COR-L47 (cell line): ENCODE results near the gene AFG1L.
"Not testable (repeated sequence)": the region's sequence is repeated elsewhere in the genome, so short reads cannot be mapped to it uniquely, and the experiment has no call there.

Experiments used
- DNase-seq: peaks from one replicate; lab custom pipeline; 2025; lab: John Stamatoyannopoulos, UW

Gene AFG1L

DNA sequence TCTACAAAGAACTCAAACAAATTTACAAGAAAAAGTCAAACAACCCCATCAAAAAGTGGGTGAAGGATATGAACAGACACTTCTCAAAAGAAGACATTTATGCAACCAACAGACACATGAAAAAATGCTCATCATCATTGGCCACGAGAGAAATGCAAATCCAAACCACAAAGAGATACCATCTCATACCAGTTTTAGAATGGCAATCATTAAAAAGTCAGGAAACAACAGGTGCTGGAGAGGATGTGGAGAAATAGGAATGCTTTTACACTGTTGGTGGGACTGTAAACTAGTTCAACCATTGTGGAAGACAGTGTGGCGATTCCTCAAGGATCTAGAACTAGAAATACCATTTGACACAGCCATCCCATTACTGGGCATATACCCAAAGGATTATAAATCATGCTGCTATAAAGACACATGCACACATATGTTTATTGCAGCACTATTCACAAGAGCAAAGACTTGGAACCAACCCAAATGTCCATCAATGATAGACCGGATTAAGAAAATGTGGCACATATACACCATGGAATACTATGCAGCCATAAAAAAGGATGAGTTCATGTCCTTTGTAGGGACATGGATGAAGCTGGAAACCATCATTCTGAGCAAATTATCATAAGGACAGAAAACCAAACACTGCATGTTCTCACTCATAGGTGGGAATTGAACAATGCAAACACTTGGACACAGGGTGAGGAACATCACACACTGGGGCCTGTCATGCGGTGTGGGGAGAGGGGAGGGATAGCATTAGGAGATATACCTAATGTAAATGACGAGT is 121.4 kb downstream of the AFG1L start:
- DNase-seq, result not testable (repeated sequence)

DNA sequence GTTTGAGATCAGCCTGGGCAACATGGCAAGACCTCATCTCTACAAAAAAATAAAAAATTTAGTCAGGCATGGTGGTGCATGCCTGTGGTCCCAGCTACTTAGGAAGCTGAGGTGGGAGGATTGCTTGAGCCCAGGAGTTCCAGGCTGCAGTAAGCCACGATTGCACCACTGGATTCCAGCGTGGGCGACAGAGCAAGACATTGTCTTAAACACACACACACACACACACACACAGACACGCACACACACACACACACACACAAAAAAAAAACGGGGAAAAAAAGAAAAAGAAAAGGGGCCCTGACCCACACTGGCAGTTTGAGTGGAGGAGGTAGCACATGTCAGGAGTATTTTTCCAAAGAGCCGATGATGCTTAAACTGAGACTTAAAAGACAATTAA is 122.2 kb downstream of the AFG1L start:
- DNase-seq, result no peak

- no peak for DNase-seq
These were observed 124.6 kb downstream of the AFG1L start for GRCh38 chr6:108419474-108419873.

DNA sequence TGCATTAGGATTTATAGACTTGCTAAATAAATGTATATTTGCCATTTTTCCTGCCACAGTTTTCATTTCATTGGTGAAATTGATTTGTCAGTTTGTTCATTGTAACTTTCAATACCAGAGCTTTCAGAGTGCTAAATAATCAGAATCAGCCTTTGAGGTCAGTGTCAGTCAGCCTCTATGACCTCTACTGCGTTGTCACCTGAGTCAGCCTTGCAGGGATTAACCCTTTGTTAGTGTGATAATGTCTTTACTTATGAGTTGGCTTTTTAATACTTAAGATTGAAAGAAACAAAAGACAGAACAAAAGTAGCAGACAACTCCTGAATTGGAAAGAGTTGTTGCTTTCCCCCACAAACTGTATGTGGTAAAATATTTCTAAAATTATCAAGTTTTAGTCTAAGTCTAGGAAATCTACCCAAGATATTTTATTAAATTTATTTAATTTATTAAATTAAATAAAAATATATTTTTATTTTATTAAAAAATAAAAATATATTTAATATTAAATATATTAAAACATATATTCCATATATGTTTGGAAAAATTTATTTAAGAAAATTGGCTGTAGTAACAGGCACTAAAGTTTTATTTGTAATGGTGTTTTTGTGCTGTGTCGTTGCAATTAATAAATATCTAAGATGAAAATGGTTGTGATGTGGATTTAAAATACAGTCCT is 125.2 kb downstream of the AFG1L start:
- no peak for DNase-seq

- DNase-seq, result no peak
These were observed 126.5 kb downstream of the AFG1L start for GRCh38 chr6:108421366-108421765.

DNA sequence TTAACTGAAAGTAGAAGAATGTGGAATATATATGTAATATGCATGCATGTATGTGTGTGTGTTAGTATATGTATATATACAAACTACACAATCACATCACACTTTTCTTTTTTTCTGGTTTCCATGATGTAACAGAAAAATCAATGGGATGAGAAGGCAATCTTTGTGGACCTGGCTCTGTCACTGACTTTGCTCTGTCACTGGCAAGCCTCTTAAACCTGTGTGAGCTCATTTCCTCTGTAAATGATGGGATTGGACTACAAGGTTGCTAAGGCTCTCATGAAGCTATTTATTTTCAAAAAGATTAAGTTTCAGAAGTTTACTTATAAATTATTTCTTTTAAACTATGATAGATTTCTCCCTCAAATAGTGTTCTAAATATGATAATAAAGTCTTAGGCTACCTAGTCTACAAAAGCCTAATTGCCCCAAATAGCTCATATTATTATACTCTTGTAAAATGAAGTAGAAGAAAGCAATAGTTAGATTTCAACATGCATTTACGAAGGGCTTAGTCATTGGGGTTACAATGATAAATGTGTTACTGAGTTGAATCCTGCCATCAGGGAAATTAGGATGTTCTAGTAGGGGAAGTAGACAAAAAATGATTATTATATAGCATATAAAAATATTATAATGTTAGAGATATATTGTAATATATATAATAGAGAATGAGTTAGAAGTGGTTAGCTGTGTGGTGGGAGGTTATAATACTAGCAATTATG is 129.3 kb downstream of the AFG1L start:
- DNase-seq, result no peak

DNA sequence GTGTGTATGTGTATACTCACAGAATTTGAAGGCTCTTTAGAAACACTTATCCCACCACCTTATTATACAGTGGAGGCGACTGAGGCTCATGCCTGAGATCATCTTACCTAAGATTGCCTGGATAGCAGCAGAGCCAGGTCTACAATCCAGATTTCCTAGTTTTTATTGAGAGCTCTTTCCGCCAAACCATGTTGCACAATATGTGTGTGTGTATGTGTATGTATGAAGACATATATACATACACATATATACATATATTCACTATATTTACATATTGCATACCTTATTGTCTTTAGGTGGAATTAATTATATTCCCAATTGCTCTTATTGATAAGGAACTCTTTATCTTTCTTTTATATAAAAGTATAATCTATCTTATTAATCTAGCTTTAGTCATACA is 130.6 kb downstream of the AFG1L start:
- no peak for DNase-seq

DNA sequence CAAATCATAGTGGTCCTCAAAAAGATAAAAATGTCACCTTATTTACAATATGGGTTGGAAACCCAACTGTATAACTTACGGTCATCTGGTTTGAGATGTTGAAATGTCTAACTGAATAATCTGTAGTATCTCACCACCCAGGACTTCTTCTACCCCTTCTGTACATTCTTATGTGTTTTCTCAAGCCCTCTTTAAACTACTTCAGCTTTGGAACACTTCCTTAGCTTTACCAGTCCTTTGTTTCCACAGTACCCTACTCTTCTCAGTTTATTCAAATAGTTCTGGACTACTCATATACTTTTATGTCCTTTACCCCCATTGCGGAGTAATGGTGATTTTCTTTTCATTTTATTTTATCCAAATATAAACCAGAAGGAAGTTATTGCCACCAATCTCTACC is 137.3 kb downstream of the AFG1L start:
- no peak for DNase-seq

- no peak for DNase-seq
These were observed 137.9 kb downstream of the AFG1L start for GRCh38 chr6:108432792-108433191.

- DNase-seq, result no peak
These were observed 139.4 kb downstream of the AFG1L start for GRCh38 chr6:108434222-108434621.

GRCh38 chr6:108435391-108435790 is 140.5 kb downstream of the AFG1L start:
- DNase-seq, result no peak

DNA sequence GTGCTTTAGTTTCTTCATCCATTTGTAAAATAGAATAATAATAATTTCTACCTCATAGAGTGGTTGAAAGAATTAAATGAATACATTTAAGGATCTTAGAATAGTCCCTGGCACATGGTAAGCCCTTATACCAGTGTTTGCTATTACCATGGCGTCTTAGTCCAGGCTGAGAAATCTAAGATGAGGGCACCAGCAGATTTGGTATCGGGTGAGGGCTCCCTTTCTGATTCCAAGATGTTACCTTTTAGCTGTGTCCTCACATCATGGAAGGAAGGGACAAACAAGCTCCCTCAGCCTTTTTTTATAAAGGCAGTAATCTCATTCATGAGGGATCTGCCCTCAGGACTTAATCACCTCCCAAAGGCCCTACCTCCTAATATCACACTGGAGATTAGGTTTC is 141.9 kb downstream of the AFG1L start:
- no peak for DNase-seq

DNA sequence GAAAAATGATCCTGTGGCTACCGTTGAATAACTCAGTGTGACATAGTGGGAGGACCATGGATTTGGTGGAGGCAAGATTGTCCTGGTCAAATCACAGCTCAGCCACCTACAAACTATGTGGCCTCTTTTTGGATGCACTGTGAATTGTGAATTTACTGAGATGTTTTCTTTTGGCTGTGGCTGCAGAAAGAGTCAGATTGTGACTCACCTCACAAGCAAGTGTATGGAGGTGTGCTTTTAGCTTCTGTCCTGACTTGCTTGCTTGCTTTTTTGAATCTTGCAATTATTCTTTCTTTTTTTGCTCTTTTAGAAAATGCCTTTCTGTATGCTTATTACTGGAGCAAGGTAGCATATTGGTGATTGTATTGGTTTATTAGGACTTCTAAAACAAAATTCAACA is 143.0 kb downstream of the AFG1L start:
- DNase-seq, result no peak

GRCh38 chr6:108438918-108439317 is 144.1 kb downstream of the AFG1L start:
- DNase-seq, result no peak

DNA sequence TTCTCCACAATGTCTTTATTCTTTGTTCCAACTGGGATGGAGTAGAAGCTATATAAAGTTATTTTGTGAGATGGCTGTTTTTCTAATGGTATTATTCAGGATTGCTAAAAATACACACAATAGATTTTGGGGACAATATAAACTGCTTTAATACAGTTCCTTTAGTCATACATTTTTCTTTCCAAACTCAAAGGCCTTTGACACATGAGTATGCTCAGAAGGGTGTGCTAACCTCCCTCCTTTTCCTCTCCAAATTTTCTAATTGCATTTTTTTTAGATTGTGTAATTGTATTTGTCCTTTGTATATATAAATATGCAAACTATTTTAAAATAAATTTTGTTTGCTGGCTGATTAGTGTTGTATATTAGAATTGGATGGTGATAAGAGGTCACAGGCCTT is 146.3 kb downstream of the AFG1L start:
- no peak for DNase-seq

DNA sequence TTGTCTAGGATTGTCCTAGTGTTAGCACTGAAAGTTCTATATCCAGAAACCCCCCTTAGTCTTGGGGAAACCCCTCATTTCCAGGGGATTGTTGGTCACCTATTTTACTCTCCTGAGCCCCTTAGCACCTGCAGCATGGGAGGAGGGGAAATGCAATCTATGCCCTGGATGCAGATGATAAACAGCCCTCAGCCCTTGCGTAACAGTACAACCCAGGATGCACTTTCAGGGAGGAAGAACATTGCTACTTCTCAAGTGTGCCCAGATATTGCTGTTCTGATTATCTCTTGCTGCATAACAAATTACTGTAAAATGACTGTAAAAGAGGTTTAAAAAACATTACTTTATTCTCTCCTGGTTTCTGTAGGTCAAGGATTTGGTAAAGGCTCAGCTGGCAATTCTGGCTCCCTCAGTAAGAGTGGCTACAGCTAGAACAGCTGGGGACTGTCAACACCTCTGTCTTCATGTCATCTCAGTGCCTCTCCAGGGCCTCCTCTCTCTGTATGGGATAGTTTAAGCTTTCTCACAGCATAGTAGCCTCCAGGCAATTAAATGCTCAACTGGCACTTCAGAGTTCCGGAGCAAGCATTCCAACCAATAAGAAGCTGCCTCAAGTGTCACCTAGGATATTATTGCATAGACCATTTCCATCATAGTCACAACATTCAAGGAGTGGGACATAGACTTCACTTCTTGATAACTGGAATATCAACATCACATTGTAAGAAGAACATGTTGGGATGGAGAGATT is 148.1 kb downstream of the AFG1L start:
- no peak for DNase-seq

DNA sequence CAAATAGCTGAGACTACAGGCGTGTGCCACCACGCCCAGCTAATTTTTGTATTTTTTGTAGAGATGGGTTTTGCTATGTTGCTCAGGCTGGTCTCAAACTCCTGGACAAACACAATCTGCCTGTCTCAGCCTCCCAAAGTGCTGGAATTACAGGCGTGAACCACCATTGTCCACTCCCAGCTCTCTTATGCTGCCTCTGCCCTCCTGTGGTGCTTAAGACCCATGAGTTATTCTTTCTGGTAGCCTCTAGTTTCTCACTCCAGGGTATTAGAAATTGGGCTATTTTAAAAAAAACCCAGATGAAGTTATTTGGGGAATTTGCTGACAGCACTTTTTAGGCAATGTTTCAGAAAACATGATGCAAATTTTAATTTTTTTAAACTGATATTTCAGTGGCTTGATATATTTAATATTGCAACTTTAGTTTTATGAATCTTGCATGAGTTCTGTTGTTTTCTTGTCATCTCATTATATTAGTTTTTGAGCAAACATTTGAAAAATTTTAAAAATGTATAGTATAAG is 151.8 kb downstream of the AFG1L start:
- DNase-seq, result no peak

DNA sequence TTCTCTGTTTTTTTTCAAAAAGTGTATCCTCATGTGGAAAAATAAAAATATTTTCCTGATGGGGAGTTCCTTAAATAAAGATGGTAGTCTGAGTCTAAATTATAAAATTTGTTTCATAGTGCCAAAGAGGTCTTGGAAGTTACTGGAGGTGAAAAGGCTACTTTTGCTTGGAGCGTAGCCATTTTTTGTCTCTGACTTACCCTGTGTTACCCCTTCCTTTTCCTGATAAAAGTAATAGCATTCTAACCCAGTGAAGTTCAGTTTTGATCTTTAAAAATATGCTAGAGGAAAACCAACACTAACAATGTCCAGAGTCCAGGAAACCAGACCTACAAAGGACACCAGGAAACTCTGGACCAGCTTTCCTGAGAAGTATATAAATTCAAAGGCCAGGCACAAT is 153.6 kb downstream of the AFG1L start:
- DNase-seq, result no peak

DNA sequence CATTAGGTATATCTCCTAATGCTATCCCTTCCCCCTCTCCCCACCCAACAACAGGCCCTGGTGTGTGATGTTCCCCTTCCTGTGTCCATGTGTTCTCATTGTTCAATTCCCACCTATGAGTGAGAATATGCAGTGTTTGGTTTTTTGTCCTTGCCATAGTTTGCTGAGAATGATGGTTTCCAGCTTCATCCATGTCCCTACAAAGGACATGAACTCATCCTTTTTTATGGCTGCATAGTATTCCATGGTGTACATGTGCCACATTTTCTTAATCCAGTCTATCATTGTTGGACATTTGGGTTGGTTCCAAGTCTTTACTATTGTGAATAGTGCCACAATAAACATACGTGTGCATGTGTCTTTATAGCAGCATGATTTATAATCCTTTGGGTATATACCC is 154.9 kb downstream of the AFG1L start:
- DNase-seq, result not testable (repeated sequence)

DNA sequence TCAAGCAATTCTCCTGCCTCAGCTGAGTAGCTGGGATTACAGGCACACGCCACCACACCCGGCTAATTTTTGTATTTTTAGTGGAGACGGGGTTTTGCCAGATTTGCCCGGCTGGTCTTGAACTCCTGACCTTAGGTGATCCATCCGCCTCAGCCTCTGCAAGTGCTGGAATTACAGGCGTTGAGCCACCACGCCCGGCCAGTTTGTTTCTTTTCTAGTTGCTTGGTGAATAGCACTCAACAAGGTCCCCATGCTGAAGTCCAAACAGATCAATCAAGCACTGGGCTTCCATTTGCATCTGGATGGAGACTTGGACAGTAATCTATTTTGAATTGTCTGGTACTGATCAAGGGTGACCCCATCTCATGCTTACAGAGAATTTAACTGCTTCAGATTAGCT is 157.0 kb downstream of the AFG1L start:
- no peak for DNase-seq

- no peak for DNase-seq
These were observed 157.9 kb downstream of the AFG1L start for GRCh38 chr6:108452711-108453195.

- no peak for DNase-seq
These were observed 158.8 kb downstream of the AFG1L start for GRCh38 chr6:108453601-108454185.
